DMS153 treated with DMSO at 0.1 percent for 48 hours (cell line): Measurements from ENCODE around the gene NPL.

Experiments used
- DNase-seq: peaks from one replicate; lab custom pipeline; 2025; ENCODE audit not compliant: unreplicated experiment; lab: John Stamatoyannopoulos, UW

NPL gene

DNA sequence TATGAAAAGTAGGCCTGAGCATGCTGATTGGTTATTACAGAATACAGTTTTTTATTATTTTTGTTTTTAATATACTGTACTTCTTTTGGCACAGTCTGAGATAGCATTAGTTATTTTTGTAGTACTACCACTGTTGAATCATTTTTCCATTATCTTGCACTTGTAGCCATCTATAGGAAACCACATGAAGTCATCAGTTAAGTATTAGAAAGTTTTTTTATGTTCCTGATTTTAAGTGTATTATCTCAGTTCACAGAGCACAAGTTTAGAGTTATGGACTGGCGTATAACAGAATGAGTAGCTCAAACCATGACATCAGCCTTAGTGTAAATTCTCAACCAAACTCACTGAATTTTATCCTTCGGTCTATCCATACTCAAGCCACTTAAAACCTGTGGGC, 72.4 kb downstream of the NPL start:
- DNase-seq, result no peak

DNA sequence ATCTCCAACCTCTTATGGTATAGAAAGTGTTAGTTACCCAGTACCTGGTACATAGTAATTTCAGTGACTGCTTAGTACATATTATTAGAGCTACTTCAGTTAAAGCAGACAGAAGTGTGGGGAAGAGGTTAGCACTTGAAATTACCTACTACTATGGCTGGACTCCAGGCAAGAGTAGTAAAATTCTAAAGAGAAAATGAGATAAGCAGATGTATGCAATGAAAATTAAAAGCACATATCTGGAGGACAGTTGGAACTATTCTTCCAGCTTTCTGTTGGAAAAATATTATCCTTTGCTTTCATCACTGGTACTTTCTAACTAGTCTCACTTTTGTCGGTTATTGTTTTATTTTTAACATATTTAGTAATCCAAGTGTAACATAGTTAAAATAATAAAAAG, 73.3 kb downstream of the NPL start:
- no peak for DNase-seq

DNA sequence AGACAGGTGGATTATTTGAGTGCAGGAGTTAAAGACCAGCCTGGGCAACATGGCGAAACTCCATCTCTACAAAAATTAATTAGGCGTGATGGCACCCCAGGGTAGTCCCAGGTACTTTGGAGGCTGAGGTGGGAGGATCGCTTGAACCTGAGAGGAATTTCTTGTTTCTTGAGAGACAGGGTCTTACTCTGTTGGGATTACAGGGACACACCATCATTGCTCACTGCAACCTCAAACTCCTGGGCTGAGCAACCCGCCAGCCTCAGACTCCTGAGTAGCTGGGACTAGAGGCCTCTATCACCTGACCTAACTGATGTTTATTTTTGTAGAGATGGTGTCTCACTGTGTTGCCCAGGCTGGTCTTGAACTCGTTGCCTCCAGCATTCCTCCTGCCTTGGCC, 74.4 kb downstream of the NPL start:
- no peak for DNase-seq

DNA sequence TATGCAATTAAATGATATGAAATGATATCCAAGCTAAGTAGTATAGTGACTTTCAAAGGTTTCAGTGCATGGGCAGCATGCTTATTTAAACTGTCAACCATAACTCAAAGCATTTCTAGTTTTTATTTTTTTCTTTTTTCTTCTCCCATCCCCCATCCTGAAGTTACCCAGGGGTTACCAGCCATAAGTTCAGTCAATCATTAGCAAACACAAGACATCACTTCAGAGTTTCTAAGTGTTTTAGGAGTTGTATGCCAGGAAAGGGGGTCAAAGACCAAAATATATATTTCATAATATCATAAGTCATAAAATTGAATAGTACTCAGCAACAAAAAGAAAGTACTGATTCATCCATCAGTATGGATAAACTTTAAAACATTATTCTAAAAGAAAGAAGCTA, 78.3 kb downstream of the NPL start:
- no peak for DNase-seq

DNA sequence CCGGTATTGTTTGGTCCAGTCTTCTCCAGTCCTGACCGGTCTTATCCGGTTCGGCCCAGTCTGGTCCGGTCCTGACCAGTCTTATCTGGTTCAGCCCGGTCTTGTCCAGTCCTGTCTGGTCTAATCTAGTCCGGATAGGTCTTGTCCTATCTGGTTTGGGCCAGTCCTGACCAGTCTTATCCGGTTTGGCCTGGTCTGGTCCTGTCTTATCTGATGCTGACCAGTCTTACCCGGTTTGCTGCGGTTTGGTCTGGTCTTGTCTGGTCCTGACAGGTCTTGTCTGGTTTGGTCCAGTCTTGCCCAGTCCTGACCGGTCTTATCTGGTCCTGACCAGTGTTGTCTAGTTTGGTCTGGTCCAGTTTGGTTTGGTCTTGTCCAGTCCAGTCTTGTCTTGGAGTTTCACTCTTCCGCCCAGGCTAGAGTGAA, 79.7 kb downstream of the NPL start:
- no peak for DNase-seq

DNA sequence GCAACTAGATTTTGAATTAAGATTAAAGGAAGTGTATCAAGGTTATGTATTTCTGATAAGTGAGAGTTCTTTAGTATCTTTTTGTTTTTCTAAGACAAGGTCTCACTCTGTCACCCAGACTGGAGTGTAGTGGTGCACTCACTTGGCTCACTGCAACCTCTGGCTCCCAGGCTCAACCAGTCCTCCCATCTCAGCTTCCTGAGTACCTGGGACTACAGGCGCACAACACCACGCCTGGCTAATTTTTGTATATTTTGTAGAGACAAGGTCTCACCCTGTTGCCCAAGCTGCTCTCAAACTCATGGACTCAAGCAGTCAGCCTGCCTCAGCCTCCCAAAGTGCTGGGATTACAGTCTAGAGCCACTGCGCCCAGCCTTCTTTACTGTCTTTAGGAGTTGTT, 83.3 kb downstream of the NPL start:
- DNase-seq, result no peak

DNA sequence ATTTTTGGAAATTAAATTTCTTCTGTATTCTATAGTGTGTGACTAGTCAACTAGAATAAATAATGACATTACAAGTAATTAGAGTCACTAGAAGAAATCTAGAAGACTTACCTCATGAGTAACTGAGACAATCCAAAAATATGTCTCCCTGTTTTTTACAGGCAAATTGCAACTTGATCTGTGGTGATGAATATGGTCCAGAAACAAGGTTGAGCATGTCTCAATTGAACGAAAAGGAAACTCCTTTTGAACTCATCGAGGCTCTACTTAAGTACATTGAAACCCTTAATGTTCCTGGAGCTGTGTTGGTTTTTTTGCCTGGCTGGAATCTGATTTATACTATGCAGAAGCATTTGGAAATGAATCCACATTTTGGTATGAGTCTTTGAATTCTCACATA, 86.3 kb downstream of the NPL start:
- no peak for DNase-seq

GRCh38 chr1:182877331-182877730, 87.8 kb downstream of the NPL start:
- DNase-seq, result no peak

DNA sequence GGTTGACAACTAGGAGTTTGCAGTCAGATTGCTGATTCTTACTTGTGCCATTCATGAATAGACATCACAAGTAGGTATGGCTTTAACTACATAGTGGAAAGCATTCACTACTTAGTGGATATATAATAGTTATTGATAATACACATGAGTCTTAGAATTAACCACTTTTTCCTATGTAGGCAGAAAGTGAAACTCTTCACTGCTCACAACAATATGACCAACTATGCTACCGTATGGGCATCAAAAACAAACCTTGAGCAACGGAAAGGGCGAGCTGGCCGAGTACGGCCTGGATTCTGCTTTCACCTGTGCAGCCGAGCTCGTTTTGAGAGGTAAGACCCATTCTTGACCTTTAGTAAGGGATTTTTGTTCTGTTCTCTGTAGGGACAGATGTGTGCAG, 88.3 kb downstream of the NPL start:
- DNase-seq, result no peak
